ENCODE measurements around the gene GGA3.

The GGA3 gene

GRCh38 chr17:75232786-75233185 lies 28.6 kb downstream of the GGA3 start:
- H3K4me3 ChIP-seq (ENCODE audit: low read depth, low read length), result no peak overlapping the region
- TF ChIP-seq, protein P1, sequence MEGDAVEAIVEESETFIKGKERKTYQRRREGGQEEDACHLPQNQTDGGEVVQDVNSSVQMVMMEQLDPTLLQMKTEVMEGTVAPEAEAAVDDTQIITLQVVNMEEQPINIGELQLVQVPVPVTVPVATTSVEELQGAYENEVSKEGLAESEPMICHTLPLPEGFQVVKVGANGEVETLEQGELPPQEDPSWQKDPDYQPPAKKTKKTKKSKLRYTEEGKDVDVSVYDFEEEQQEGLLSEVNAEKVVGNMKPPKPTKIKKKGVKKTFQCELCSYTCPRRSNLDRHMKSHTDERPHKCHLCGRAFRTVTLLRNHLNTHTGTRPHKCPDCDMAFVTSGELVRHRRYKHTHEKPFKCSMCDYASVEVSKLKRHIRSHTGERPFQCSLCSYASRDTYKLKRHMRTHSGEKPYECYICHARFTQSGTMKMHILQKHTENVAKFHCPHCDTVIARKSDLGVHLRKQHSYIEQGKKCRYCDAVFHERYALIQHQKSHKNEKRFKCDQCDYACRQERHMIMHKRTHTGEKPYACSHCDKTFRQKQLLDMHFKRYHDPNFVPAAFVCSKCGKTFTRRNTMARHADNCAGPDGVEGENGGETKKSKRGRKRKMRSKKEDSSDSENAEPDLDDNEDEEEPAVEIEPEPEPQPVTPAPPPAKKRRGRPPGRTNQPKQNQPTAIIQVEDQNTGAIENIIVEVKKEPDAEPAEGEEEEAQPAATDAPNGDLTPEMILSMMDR (IDR thresholded peaks at IDR 0.05; ENCODE audit: low read depth, low read length, missing control alignments), result no peak
- in situ Hi-C loops (cut with HindIII; ENCODE audit: low sequenced_read_pairs), result no loop called here
- no peak for DNase-seq (ENCODE audit: low read depth)

GRCh38 chr17:75231741-75232464 lies 29.5 kb downstream of the GGA3 start:
- no peak for DNase-seq (ENCODE audit: low read depth)
- no peak overlapping the region for H3K4me3 ChIP-seq (ENCODE audit: low read depth, low read length)
- in situ Hi-C loops (cut with HindIII; ENCODE audit: low sequenced_read_pairs), result no loop called here
- TF ChIP-seq, protein P1 (IDR thresholded peaks at IDR 0.05; ENCODE audit: low read depth, low read length, missing control alignments), result no peak

DNA sequence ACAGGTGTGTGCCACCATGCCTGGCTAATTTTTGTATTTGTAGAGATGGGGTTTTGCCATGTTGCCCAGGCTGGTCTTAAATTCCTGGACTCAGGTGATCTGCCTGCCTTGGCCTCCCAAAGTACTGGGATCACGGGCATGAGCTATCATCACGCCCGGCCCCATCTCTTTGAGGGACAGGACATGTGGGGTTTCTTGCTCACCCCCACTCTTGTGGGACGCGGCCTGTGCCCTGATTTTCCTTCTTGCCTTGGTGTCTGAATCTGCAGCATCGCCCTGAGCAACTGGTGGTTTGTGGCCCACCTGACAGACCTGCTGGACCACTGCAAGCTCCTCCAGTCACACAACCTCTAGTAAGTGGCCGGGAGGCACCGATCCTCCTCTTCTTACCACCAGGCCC lies 30.3 kb downstream of the GGA3 start:
- no peak for DNase-seq (ENCODE audit: low read depth)
- in situ Hi-C loops (cut with HindIII; ENCODE audit: low sequenced_read_pairs), result no loop called here
- TF ChIP-seq, protein P1 (IDR thresholded peaks at IDR 0.05; ENCODE audit: low read depth, low read length, missing control alignments), result no peak
- no peak overlapping the region for H3K4me3 ChIP-seq (ENCODE audit: low read depth, low read length)

DNA sequence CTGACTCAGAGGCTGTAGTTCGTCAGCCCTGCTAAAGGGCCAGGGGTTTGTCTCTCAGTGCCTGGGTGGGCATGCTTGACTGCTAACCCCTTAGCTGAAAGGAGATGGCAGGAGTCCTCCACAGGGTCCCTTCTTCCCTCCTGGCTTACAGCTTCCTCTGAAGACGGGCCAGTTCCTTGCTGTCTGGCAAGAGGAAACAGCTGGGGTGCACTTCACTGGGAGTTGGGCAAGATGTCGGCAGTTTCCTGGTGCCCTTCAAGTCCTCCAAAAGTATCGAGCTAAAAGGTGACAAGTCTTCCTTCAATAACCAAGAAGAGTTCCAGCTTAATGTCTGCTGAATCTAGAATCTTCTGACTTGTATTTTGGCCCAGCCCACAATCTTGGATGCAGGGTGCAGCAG lies 32.6 kb downstream of the GGA3 start:
- no peak for DNase-seq (ENCODE audit: low read depth)
- in situ Hi-C loops (cut with HindIII; ENCODE audit: low sequenced_read_pairs), result no loop called here
- TF ChIP-seq, protein P1 (IDR thresholded peaks at IDR 0.05; ENCODE audit: low read depth, low read length, missing control alignments), result no peak
- no peak overlapping the region for H3K4me3 ChIP-seq (ENCODE audit: low read depth, low read length)

DNA sequence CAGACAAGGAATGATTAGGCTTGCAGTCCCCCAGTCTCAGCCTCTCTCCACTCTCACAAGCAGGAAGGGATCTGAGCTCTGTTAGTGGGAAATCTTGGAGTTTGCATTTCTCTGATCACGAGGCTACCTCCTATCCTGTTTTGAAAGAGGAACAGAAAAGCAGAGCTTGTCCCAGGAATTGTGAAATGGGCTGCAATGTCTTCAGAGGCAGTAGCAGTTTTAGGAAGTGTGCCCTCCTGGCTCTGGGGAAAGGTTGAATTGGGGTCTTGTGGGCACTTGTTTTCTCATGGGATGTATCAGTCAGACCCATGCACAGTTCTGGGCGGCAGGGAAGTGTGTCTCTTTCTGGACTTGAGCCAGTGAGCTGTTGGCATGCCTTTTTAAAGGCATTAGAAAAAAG lies 33.1 kb downstream of the GGA3 start:
- in situ Hi-C loops (cut with HindIII; ENCODE audit: low sequenced_read_pairs), result no loop called here
- no peak for DNase-seq (ENCODE audit: low read depth)
- TF ChIP-seq, protein P1 (IDR thresholded peaks at IDR 0.05; ENCODE audit: low read depth, low read length, missing control alignments), result no peak
- no peak overlapping the region for H3K4me3 ChIP-seq (ENCODE audit: low read depth, low read length)

- in situ Hi-C loops (cut with HindIII; ENCODE audit: low sequenced_read_pairs), result no loop called here
- no peak overlapping the region for H3K4me3 ChIP-seq (ENCODE audit: low read depth, low read length)
- TF ChIP-seq, protein P1 (IDR thresholded peaks at IDR 0.05; ENCODE audit: low read depth, low read length, missing control alignments), result no peak
- DNase-seq (ENCODE audit: low read depth), result no peak
These were observed 33.7 kb downstream of the GGA3 start for GRCh38 chr17:75227729-75228128.

Data from astrocyte of the cerebellum (primary cell).